ENCODE measurements around the gene CCN5.

The CCN5 gene

DNA sequence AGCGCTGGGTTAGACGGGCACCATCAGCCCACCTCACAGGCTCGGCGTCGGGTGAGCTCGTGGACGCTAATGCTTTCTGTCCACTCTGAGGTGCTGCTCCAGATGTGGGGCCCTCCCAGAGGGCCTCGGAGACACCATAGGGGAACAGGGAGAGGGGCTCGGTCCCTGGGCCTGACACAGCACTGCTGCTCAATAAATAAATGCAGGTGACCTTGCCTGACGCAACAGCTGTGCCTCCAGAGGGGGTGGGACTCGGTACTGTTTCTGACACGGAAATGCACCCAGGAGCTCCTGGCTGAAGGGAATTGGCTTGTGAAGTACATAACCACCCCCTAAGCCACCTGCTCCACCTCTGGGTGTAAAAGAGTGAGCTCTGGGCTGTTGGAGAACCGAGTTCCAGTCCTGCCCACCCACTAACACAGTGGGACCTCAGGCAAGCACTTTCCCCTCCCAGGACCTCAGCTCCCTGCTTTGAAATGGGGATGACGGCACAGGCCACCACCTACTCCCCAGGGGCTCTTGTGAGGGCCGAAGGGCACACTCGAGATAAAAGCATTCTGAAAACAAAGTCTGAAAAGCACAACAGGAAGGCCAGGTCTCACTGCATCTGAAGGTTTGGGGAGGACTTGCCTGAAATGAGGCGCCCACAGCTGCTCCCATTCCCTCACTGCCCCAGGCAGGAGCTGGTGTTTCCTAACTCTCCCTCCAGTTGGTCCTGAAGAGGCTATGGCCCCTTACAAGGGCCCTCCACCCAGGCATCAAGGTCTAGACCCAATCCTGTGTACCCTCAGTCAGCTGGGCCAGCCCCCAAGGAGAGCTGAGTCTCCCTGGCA, 37.1 kb downstream of the CCN5 start:
- TF ChIP-seq, protein P1, sequence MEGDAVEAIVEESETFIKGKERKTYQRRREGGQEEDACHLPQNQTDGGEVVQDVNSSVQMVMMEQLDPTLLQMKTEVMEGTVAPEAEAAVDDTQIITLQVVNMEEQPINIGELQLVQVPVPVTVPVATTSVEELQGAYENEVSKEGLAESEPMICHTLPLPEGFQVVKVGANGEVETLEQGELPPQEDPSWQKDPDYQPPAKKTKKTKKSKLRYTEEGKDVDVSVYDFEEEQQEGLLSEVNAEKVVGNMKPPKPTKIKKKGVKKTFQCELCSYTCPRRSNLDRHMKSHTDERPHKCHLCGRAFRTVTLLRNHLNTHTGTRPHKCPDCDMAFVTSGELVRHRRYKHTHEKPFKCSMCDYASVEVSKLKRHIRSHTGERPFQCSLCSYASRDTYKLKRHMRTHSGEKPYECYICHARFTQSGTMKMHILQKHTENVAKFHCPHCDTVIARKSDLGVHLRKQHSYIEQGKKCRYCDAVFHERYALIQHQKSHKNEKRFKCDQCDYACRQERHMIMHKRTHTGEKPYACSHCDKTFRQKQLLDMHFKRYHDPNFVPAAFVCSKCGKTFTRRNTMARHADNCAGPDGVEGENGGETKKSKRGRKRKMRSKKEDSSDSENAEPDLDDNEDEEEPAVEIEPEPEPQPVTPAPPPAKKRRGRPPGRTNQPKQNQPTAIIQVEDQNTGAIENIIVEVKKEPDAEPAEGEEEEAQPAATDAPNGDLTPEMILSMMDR (IDR thresholded peaks at IDR 0.05; ENCODE audit: borderline replicate concordance, control extremely low read depth, extremely low read depth, insufficient read depth, missing control alignments): no peak
- DNase-seq (ENCODE audit: low spot score): no peak
- in situ Hi-C loops (cut with MboI; ENCODE audit: low sequenced_read_pairs, unreplicated experiment): no loop called here

DNA sequence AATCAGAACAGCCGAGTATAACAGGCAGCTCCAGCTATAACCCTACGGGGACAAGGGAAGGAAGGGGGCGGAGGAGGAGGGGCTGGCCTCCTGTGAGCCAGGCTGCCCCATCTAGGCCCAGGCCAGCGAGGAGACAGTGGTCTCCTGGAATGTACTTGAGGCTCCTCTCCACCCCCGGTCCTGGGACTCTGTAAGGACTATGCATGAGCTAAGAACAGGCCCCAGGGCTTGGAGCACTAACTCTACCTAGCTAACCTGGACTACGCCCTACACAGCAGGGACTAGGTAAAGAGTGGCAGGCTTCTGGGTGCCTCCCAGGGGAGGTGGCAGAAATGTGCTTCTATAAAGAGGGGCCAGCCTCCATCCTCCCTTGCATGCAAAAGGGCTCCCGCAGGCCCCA, 39.4 kb downstream of the CCN5 start:
- in situ Hi-C loops (cut with MboI; ENCODE audit: low sequenced_read_pairs, unreplicated experiment): no loop called here
- TF ChIP-seq, protein P1 (IDR thresholded peaks at IDR 0.05; ENCODE audit: borderline replicate concordance, control extremely low read depth, extremely low read depth, insufficient read depth, missing control alignments): no peak
- no peak for DNase-seq (ENCODE audit: low spot score)

- DNase-seq (ENCODE audit: low spot score): no peak
- in situ Hi-C loops (cut with MboI; ENCODE audit: low sequenced_read_pairs, unreplicated experiment): no loop called here
- TF ChIP-seq, protein P1 (IDR thresholded peaks at IDR 0.05; ENCODE audit: borderline replicate concordance, control extremely low read depth, extremely low read depth, insufficient read depth, missing control alignments): no peak
Measured at GRCh38 chr20:44756011-44756688, 41.0 kb downstream of the CCN5 start.

DNA sequence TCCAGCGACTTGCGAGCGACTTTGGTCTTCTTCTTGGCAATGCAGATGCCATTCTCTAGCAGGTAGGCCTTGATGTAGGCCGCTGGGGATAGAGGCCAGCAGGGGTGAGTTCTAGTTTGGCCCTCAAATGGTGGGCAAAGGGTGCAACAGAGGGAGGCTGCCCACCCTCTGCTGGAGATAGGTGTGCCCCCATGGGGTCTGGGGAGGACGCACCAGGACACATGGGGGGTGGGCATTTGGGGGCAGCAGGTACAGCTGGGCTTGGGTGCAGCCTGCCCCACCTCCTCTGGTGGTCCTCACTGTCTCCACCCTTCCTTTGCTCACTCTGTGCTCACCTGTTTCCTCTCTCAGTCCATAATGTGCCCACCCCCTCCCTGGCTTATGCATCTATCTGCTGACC, 41.8 kb downstream of the CCN5 start:
- DNase-seq (ENCODE audit: low spot score): no peak
- TF ChIP-seq, protein P1 (IDR thresholded peaks at IDR 0.05; ENCODE audit: borderline replicate concordance, control extremely low read depth, extremely low read depth, insufficient read depth, missing control alignments): no peak
- in situ Hi-C loops (cut with MboI; ENCODE audit: low sequenced_read_pairs, unreplicated experiment): no loop called here

DNA sequence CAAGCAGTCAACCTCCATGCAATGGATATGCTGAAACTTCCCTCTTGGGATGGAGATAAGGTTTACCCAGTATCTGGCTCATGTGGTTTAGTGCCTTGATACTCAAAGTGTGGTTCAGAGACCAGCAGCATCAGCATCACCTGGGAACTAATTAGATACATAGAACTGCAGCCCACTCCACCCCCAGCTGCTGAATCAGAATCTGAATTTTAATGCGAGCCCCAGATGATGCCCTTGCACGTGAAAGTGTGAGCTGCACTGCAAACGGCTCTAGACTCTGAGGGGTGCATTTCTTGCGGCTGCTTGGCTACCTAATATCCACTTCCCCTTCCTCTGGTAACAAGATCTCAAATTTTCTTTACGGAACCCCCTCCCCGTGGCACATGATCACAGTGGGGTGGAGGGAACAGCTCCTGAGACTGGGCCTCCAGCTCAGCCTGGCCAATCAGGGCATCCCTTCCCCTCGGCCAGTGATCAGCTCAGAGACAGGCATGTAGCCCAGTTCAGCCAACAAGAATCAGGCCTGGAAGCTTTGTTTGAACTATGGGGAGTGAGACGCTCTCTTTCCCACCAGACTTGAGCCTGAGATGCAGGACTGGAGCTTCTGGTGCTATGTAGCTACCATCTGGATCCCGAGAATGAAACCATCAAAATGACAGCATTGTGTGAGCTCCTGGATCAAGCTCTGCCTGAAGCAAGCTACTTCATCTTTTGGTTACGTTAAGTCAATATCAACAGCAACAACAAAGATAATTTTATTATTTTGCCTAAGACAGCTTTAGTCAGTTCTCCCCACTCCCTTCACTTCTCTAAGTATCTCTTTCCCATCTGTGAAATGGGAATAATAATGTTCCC, 43.3 kb downstream of the CCN5 start:
- TF ChIP-seq, protein P1 (IDR thresholded peaks at IDR 0.05; ENCODE audit: borderline replicate concordance, control extremely low read depth, extremely low read depth, insufficient read depth, missing control alignments): no peak
- in situ Hi-C loops (cut with MboI; ENCODE audit: low sequenced_read_pairs, unreplicated experiment): no loop called here
- no peak for DNase-seq (ENCODE audit: low spot score)

GRCh38 chr20:44759595-44759994, 44.4 kb downstream of the CCN5 start:
- in situ Hi-C loops (cut with MboI; ENCODE audit: low sequenced_read_pairs, unreplicated experiment): no loop called here
- TF ChIP-seq, protein P1 (IDR thresholded peaks at IDR 0.05; ENCODE audit: borderline replicate concordance, control extremely low read depth, extremely low read depth, insufficient read depth, missing control alignments): no peak
- DNase-seq (ENCODE audit: low spot score): no peak

Data from GM13976 (cell line).